ENCODE measurements around the gene LSR.
A peak's percentile ranks its signal among the peaks of the same experiment; 100 is the strongest.

LSR gene, protein sequence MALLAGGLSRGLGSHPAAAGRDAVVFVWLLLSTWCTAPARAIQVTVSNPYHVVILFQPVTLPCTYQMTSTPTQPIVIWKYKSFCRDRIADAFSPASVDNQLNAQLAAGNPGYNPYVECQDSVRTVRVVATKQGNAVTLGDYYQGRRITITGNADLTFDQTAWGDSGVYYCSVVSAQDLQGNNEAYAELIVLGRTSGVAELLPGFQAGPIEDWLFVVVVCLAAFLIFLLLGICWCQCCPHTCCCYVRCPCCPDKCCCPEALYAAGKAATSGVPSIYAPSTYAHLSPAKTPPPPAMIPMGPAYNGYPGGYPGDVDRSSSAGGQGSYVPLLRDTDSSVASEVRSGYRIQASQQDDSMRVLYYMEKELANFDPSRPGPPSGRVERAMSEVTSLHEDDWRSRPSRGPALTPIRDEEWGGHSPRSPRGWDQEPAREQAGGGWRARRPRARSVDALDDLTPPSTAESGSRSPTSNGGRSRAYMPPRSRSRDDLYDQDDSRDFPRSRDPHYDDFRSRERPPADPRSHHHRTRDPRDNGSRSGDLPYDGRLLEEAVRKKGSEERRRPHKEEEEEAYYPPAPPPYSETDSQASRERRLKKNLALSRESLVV

DNA sequence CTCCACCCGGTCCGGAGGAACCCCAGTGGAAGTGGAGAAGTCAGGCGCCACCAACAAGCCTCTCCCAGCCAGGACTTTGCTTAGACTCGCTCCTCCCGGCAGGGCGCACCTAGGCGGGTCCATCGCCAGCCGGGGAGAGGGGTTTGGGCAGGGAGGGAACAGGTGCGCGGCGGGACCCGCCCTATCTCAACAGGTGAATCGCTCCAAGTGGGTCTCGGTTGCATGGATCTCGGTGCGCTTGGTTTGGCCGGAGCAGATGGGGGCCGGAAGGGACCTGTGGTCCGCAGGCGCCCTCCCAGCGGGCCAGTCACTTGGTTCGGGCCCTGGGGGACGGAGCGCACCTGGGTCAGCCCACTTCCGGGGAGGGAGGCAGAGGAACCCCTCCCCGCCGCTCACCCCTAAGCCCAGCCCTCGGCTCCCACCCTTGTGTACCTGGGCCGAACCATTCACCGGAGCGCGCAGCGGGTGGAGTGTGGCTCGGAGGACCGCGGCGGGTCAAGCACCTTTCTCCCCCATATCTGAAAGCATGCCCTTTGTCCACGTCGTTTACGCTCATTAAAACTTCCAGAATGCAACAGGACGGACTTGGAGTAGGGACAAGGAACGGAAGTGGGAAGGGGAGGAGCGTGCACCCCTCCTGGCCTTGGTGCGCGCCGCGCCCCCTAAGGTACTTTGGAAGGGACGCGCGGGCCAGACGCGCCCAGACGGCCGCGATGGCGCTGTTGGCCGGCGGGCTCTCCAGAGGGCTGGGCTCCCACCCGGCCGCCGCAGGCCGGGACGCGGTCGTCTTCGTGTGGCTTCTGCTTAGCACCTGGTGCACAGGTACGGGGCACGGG, at the start of gene LSR:
LSR (plus strand) TSS at position 693 of the 836 bp plus-strand sequence; CDS start at position 714, 21 bp downstream.
- TF ChIP-seq, protein P1, sequence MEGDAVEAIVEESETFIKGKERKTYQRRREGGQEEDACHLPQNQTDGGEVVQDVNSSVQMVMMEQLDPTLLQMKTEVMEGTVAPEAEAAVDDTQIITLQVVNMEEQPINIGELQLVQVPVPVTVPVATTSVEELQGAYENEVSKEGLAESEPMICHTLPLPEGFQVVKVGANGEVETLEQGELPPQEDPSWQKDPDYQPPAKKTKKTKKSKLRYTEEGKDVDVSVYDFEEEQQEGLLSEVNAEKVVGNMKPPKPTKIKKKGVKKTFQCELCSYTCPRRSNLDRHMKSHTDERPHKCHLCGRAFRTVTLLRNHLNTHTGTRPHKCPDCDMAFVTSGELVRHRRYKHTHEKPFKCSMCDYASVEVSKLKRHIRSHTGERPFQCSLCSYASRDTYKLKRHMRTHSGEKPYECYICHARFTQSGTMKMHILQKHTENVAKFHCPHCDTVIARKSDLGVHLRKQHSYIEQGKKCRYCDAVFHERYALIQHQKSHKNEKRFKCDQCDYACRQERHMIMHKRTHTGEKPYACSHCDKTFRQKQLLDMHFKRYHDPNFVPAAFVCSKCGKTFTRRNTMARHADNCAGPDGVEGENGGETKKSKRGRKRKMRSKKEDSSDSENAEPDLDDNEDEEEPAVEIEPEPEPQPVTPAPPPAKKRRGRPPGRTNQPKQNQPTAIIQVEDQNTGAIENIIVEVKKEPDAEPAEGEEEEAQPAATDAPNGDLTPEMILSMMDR (IDR thresholded peaks at IDR 0.05; ENCODE audit: extremely low read depth, missing control alignments), result no peak
- peak; percentile 97 for DNase-seq (ENCODE audit: low spot score)

DNA sequence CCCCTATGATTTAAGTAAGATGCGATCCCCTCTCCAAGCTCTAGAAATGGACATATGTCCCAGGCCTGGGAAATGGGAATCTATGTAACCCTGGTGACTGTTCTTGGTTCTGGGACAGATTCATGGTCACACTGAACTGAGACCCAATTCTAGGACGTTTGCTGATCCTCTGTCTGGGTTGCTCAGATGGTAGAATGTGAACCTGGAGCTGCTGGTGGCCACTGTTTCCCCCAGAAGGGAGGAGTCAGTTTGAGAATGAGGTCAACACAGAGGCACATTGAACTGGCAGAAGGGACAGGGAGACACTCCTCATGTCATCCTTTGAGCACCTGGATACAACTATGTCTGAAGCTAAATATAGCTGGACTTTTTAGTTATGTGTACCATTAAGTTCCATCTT, 49.3 kb upstream of the LSR start:
- DNase-seq (ENCODE audit: low spot score), result no peak
- TF ChIP-seq, protein P1 (IDR thresholded peaks at IDR 0.05; ENCODE audit: extremely low read depth, missing control alignments), result no peak

DNA sequence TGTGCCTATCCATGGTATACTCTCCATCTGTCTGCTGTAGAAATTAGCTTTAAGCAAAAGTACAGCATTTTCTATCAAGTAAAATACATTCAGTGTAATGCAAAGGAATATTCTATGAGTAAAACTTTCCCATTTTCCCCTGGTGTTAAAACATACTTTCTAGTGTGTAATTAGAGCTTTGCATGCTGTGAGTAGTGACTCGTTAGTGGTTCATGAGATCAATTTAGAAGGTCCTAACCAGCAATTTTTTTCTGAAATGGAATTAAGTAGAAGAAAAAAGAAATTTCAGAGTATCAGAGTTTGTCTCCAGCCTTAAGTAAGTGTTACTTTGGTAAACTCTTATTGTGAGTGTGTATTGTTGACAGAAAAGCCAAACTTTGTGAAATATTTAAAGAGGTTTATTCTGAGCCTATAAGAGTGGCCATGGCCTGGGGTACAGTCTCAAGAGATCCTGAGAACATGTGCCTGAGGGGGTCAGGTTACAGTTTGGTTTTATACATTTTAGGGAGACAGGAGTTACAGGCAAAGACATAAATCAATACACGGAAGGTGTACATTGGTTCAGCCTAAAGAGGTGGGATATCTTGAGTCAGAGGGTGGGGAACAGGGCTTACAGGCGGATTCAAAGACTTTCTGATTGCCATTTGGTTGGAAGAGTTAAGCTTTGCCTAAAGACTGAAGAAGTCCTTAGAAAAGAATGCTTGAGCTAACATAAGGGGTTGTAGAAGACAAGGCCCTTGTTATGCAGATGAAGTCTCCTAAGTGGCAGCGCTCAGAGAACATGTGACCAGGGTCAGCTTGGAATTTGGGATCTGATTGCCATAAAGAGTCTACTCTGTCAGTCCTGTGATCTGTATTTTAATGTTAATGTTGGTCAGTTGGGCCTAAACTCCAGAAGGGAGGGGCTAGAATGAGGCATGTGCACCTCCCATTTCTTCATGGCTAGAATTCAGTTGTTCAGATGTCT, 45.8 kb upstream of the LSR start:
- DNase-seq (ENCODE audit: low spot score), result no peak
- TF ChIP-seq, protein P1 (IDR thresholded peaks at IDR 0.05; ENCODE audit: extremely low read depth, missing control alignments), result no peak

DNA sequence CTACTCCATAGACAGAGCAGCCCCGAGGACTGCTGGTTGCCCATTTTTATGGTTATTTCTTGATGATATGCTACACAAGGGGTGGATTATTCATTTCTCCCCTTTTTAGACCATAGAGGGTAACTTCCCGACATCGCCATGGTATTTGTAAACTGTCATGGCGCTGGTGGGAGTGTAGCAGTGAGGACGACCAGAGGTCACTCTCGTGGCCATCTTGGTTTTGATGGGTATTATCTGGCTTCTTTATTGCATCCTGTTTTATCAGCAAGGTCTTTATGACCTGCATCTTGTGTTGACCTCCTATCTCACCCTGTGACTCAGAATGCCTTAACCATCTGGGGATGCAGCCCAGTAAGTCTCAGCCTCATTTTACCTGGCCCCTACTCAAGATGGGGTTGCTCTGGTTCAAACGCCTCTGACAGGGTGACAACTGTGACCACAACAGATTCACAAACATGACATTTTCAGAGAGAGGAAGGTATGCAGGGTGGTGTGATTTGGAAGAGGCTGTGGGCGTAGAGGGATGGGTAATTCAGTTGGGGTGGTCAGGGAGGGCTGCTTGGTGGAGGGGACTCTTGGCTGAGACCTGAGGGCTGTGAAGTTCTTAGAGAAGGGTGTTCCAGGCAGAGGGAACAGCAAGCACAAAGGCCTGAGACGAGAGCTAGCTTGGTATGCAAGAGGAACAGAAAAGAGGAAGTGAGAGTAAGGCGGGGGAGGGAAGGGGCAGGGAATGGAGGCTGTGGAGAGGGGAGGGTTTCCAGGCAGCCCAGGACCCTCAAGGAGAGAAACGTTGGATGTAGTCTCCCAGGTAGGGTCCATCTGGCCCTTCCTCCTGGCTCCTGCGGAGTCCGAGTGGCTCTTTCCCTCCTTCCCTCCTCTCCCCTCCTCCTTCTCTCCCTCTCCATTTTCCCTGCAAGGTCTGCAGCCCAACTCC, 43.7 kb upstream of the LSR start:
- DNase-seq (ENCODE audit: low spot score), result peak; percentile 78
- TF ChIP-seq, protein P1 (IDR thresholded peaks at IDR 0.05; ENCODE audit: extremely low read depth, missing control alignments), result no peak

DNA sequence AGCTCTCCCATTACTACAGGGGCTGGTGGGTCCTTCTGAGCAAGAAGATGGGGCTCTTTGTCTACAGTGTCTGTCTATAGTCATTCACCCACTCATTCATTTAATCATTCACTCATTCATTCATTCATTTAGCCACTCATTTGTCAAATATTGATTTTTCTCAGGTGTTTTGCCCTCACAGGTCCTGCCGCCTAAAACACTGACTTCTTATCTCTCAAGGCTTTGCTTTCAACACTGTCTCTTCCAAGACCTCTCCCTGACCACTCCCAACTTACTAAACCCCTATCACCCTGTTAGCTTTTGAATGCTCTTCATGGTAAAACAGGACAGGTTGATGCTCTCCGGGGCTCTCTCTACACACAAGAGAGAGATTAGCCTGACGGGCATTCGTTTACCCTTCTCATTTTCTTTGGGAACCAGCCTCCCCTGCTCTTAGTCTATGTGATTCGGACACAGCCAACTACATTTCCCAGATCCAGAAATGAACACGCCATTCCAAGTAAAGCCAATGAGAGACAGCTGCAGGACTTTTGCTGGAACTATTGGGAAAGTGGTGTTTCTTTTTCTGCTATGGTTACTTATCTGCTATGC, 43.0 kb upstream of the LSR start:
- no peak for DNase-seq (ENCODE audit: low spot score)
- TF ChIP-seq, protein P1 (IDR thresholded peaks at IDR 0.05; ENCODE audit: extremely low read depth, missing control alignments), result no peak

All from GM20000 (cell line).